K562 (cell line): ENCODE measurements around the gene HORMAD1. TPM values are rescaled to one million over a fixed set of nuclear protein-coding genes. Genes with fewer than 3 reads are reported as not detected.

ENCODE experiments used
- ATAC-seq: fragments of 200-7000 bp; cut with Tn5 transposase; 3 replicates; pipeline ENCODE4 v1.9.1; 2020; ENCODE audit warnings: moderate library complexity
- BruUV-seq: library from RNA; stranded (reverse); fragments of 400-500 nt; replicated peaks from 2 replicates; lab custom pipeline; 2021; lab: Mats Ljungman, UMichigan
- CTCF ChIA-PET: fragments of 300-600 bp; formaldehyde crosslinking; extraction: SDS; loops from one replicate; lab custom pipeline; 2021; ENCODE audit warnings: low intra/inter-chr PET ratio; lab: Yijun Ruan, JAX
- POLR2A ChIA-PET: fragments of 300-600, 350-650 bp; sonication (Branson Sonifier 250); formaldehyde crosslinking; extraction: SDS; loops from one replicate; lab custom pipeline; 2021; ENCODE audit warnings: antibody characterized with exemption, inconsistent platforms; lab: Yijun Ruan, JAX
- DNase-seq, 4 experiments: peaks; one replicate each; pipeline versions ENCODE4 v3.0.0 to v3.0.0-alpha.2; 2011 to 2018; ENCODE audit warnings: low spot score in 3 of 4, mixed read lengths in 3 of 4; ENCODE audit errors: extremely low read depth in 1 of 4
- FAIRE-seq: peaks from 2 replicates; lab custom pipeline; 2011; peaks lifted over from hg19 to GRCh38; lab: Jason Lieb, UNC
- H2AFZ ChIP-seq: 2 replicates; pipeline ENCODE4 v1.6.0; 2011; ENCODE audit warnings: low read depth, low read length, control low read depth, inconsistent platforms
- H3K27ac ChIP-seq: fragments of 200-600 bp; 3 replicates; pipeline ENCODE4 v1.8.0; 2011; ENCODE audit warnings: low read depth, mild to moderate bottlenecking, control low read depth, inconsistent platforms, low read length, moderate library complexity, mixed read lengths; ENCODE audit errors: extremely low read depth
- H3K27me3 ChIP-seq, 2 experiments: fragments of 300-600 bp in 1 of 2; 2 replicates in 1 of 2; 3 replicates in 1 of 2; pipeline versions ENCODE4 v1.6.0 to v1.8.0; 2011; ENCODE audit warnings: inconsistent platforms in 2 of 2, low read length in 2 of 2, mild to moderate bottlenecking in 1 of 2, mixed read lengths in 1 of 2, moderate library complexity in 1 of 2; ENCODE audit not compliant: control insufficient read depth in 2 of 2, insufficient read depth in 2 of 2
- H3K36me3 ChIP-seq: fragments of 300-600 bp; 3 replicates; pipeline ENCODE4 v1.8.0; 2011; ENCODE audit warnings: mild to moderate bottlenecking, low read length, inconsistent platforms; ENCODE audit not compliant: control insufficient read depth, insufficient read depth
- H3K4me1 ChIP-seq, 2 experiments: fragments of 200-600 bp in 1 of 2; replicated peaks in 1 of 2; 2 replicates in 1 of 2; 3 replicates in 1 of 2; pipeline versions ENCODE4 v1.5.1 to v1.8.0; 2011; ENCODE audit warnings: inconsistent platforms in 2 of 2, low read length in 2 of 2, mild to moderate bottlenecking in 1 of 2, mixed read lengths in 1 of 2, moderate library complexity in 1 of 2; ENCODE audit not compliant: control insufficient read depth in 2 of 2, insufficient read depth in 2 of 2
- H3K4me2 ChIP-seq: 2 replicates; pipeline ENCODE4 v1.6.1; 2011; ENCODE audit warnings: low read length, control low read depth, inconsistent platforms, mixed read lengths; ENCODE audit not compliant: insufficient read depth
- H3K4me3 ChIP-seq: fragments of 200-600 bp; sonication (generic), shearing (Covaris generic); 2 replicates; pipeline ENCODE4 v1.5.1; 2016; ENCODE audit warnings: control low read depth, inconsistent platforms
- H3K79me2 ChIP-seq: fragments of 200-600 bp; 3 replicates; pipeline ENCODE4 v1.8.0; 2011; ENCODE audit warnings: low read length, inconsistent platforms; ENCODE audit not compliant: control insufficient read depth, insufficient read depth
- H3K9ac ChIP-seq, 2 experiments: 2 replicates each; pipeline versions ENCODE4 v1.6.0 to v1.6.1; 2011; ENCODE audit warnings: low read depth in 2 of 2, low read length in 2 of 2, control low read depth in 1 of 2, inconsistent platforms in 1 of 2, mild to moderate bottlenecking in 1 of 2, mixed read lengths in 1 of 2; ENCODE audit not compliant: insufficient read depth in 1 of 2
- H3K9me1 ChIP-seq: one replicate; pipeline ENCODE4 v1.6.0; 2011; ENCODE audit warnings: inconsistent platforms, mild to moderate bottlenecking, low read length, moderate library complexity; ENCODE audit not compliant: control insufficient read depth, insufficient read depth
- H3K9me3 ChIP-seq: replicated peaks from 2 replicates; pipeline ENCODE4 v1.5.1; 2011; ENCODE audit warnings: low read depth, low read length, inconsistent platforms; ENCODE audit not compliant: control insufficient read depth, insufficient read depth
- H4K20me1 ChIP-seq: replicated peaks from 2 replicates; pipeline ENCODE4 v1.6.1; 2011; ENCODE audit warnings: low read length, inconsistent platforms, mixed read lengths; ENCODE audit not compliant: control insufficient read depth, insufficient read depth
- CHD1 ChIP-seq: fragments of 200-600 bp; sonication (generic); IDR thresholded peaks from one replicate; pipeline ENCODE4 v1.6.1; 2012; ENCODE audit warnings: mild to moderate bottlenecking, moderate library complexity, low read length, inconsistent platforms
- MEIS2 ChIP-seq: fragments of 450-650 bp; IDR thresholded peaks from 2 replicates; pipeline ENCODE4 v1.6.1; 2014; ENCODE audit warnings: mild to moderate bottlenecking; ENCODE audit not compliant: partially characterized antibody
- RB1 ChIP-seq: fragments of 450-650 bp; IDR thresholded peaks from 2 replicates; pipeline ENCODE4 v1.6.1; 2017; ENCODE audit warnings: low read depth, mild to moderate bottlenecking
- ZFX ChIP-seq: sonication (generic); formaldehyde crosslinking; IDR thresholded peaks from 2 replicates; pipeline ENCODE4 v1.8.0; 2022; ENCODE audit warnings: mild to moderate bottlenecking, missing genetic modification reagents, moderate library complexity
- ZNF232 ChIP-seq: sonication (generic); formaldehyde crosslinking; IDR thresholded peaks from 2 replicates; pipeline ENCODE4 v1.8.0; 2022; ENCODE audit warnings: mild to moderate bottlenecking, missing genetic modification reagents
- ZNF668 ChIP-seq: fragments of 250-450 bp; sonication (Bioruptor Pico); IDR thresholded peaks from 2 replicates; pipeline ENCODE4 v1.8.0; 2022; ENCODE audit warnings: mild to moderate bottlenecking, inconsistent platforms
- WGBS: fragments of 100-300 bp; shearing (Covaris generic); methylation state at CpG from one replicate; pipeline ENCODE4 v1.1.6; 2016; ENCODE audit warnings: low coverage, mixed read lengths; ENCODE audit not compliant: insufficient coverage; ENCODE audit errors: missing lambda C conversion rate; 5-methylcytosine and 5-hydroxymethylcytosine counted together
- in situ Hi-C: fragments of 300-500 bp; cut with MboI; formaldehyde crosslinking; loops from 4 replicates; pipeline ENCODE4 v1.15.0; 2018; ENCODE audit warnings: inconsistent platforms, mixed read lengths
- intact Hi-C: fragments of 100-400 bp; cut with micrococcal nuclease; formaldehyde crosslinking; loops from 2 replicates; pipeline ENCODE4 v1.14.2; 2022
- polyA plus RNA-seq, 8 experiments: library from polyadenylated mRNA; depleted of rRNA in 4 of 8; stranded (reverse) in 5 of 8; unstranded in 3 of 8; fragments of >200 nt; fragmentation: Nextera tagmentation in 2 of 8; fragmentation: Illumina TruSeq in 1 of 8; extraction: Ambion mirVana in 2 of 8; extraction: Trizol in 1 of 8; gene quantifications; 2 replicates each; pipeline versions ENCODE4 v1.2.1 to v1.2.3, GENCODE V29; 2011 to 2014; ENCODE audit warnings: inconsistent platforms in 1 of 8, missing spikeins in 1 of 8
- total RNA-seq, 7 experiments: library from RNA; depleted of rRNA in 6 of 7; stranded (reverse); fragments of >200 nt in 6 of 7; fragmentation: Illumina TruSeq in 2 of 7; extraction: Trizol in 2 of 7; gene quantifications; 2 replicates each; pipeline versions ENCODE4 v1.2.1 to v1.2.3, GENCODE V29; 2011 to 2021; ENCODE audit warnings: low replicate concordance in 1 of 7
- TF ChIP-seq, protein P1 (sequence below): fragments of 450-650 bp; IDR thresholded peaks from 2 replicates; pipeline ENCODE4 v1.6.1; 2017; ENCODE audit warnings: antibody characterized with exemption
- TF ChIP-seq, protein P2 (sequence below), 2 experiments: fragments of 250-450 bp in 1 of 2; fragments of 450-650 bp in 1 of 2; sonication (Bioruptor Pico) in 1 of 2; IDR thresholded peaks; 2 replicates each; pipeline versions ENCODE4 v1.6.1 to v1.8.0; 2016 to 2021; ENCODE audit warnings: mild to moderate bottlenecking in 2 of 2, moderate library complexity in 2 of 2, missing compliant biosample characterization in 1 of 2, missing genetic modification characterization in 1 of 2

The HORMAD1 gene
- total and polyA plus RNA-seq, 9 of the 15 experiments (the other 6 are each of a cell fraction or from before 2014, with no cell fraction given), result not detected

DNA sequence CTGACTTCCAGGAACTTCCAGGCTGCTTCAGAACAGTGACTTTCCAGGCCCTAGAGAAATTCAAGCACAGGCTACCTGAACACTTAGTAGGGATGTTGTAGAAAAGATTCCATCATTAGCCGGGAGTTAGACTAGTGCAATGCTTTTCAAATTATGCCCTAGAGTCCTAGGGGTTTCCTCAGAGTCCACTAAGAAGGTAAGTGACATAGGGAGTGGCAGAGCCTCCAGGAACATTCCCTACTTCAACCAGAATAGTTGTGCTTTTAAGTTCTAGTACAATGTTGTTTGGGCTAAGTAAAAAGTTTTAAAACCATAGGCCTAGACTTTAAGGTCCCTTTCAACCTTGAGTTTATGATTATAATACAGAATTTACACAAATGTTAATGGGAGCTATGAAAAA lies 14.6 kb downstream of the HORMAD1 start:
- Histone ChIP-seq H3K9ac (no peak overlapping the region), H3K36me3 (no peaks in the 10 kb centered on the region), H3K9me3 (no peaks in the 10 kb centered on the region), H2AFZ (peak overlapping the region; percentile 18), H3K4me3 (no peak overlapping the region), H3K27me3 (no peaks in the 10 kb centered on the region), H3K4me2 (no peak overlapping the region), H3K79me2 (no peaks in the 10 kb centered on the region), H3K4me1 (no peaks in the 10 kb centered on the region), H3K9me1 (no peaks in the 10 kb centered on the region), H3K27ac (no peak overlapping the region), H4K20me1 (no peaks in the 10 kb centered on the region)
- CTCF ChIA-PET, result no interaction called here
- FAIRE-seq (no peak), ATAC-seq (peak; percentile 52; the same call in 1 of the 3 replicates), DNase-seq (no peak)
- TF ChIP-seq ZFX (CRISPR knock-in tag) (no peak), RB1 (no peak)
- BruUV-seq, result no TSS peak
- intact Hi-C loops, result no loop called here
- in situ Hi-C loops, result no loop called here
- POLR2A ChIA-PET, result interaction anchor here (1.7 kb wide), 1 partner anchor 9 kb away, joined by 6 read pairs; the partner anchor contains the start of gene GOLPH3L
- WGBS, result 44% methylated on average over 1 of the region's 1 CpG

DNA sequence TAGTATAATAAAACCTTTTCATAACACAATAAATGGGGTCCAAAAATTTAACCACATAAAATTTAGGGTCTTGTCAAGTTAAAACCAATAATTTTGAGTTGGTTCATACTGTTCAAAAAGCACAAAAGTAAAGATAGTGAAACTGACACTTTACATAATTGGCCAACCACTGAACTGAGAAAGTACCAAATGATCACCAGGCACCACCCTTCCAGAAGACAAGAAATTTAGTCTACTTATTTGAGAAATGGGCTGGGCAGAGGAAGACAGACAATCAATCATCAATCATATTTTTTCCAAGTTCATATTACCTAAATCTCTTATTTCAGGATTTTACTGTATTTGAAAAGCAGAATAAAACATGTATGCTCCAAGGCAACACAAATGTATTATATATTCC lies 17.3 kb downstream of the HORMAD1 start:
- no peak for ATAC-seq

More for the DNA sequence above, 17.3 kb downstream of the HORMAD1 start:
- no peaks in the 10 kb centered on the region for H3K4me1 ChIP-seq
- intact Hi-C loops, result no loop called here
- FAIRE-seq (no peak), DNase-seq (no peak)
- H3K9me3 ChIP-seq, result no peaks in the 10 kb centered on the region
- no TSS peak for BruUV-seq
- H3K9ac ChIP-seq, result no peak overlapping the region
- TF ChIP-seq, protein P1, sequence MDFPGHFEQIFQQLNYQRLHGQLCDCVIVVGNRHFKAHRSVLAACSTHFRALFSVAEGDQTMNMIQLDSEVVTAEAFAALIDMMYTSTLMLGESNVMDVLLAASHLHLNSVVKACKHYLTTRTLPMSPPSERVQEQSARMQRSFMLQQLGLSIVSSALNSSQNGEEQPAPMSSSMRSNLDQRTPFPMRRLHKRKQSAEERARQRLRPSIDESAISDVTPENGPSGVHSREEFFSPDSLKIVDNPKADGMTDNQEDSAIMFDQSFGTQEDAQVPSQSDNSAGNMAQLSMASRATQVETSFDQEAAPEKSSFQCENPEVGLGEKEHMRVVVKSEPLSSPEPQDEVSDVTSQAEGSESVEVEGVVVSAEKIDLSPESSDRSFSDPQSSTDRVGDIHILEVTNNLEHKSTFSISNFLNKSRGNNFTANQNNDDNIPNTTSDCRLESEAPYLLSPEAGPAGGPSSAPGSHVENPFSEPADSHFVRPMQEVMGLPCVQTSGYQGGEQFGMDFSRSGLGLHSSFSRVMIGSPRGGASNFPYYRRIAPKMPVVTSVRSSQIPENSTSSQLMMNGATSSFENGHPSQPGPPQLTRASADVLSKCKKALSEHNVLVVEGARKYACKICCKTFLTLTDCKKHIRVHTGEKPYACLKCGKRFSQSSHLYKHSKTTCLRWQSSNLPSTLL, result no peak
- peak; percentile 39 for TF ChIP-seq MEIS2
- TF ChIP-seq, protein P2, sequence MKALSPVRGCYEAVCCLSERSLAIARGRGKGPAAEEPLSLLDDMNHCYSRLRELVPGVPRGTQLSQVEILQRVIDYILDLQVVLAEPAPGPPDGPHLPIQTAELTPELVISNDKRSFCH (CRISPR knock-in tag; IDR thresholded peaks at IDR 0.05), result no peak
- TF ChIP-seq, protein P2 (tag; IDR thresholded peaks at IDR 0.05), result no peak
- TF ChIP-seq CHD1, result no peak
- no peak for TF ChIP-seq ZNF232 (CRISPR knock-in tag)
- TF ChIP-seq ZNF668, result no peak
- no peak overlapping the region for H3K27ac ChIP-seq
- H4K20me1 ChIP-seq, result no peaks in the 10 kb centered on the region
- H3K4me3 ChIP-seq, result no peak overlapping the region
- ChIA-PET CTCF (no interaction called here), POLR2A (no interaction called here)
- in situ Hi-C loops, result no loop called here
- H3K79me2 ChIP-seq, result no peaks in the 10 kb centered on the region
- no peaks in the 10 kb centered on the region for H3K9me1 ChIP-seq
- no peak overlapping the region for H3K4me2 ChIP-seq
- H3K36me3 ChIP-seq, result no peaks in the 10 kb centered on the region
- peak overlapping the region; percentile 29; the same call in 1 of the 2 replicates for H2AFZ ChIP-seq
- no peaks in the 10 kb centered on the region for H3K27me3 ChIP-seq
